ENCODE results near the gene DNAJC28. TPM values are rescaled to one million over a fixed set of nuclear protein-coding genes. Genes with fewer than 3 reads are reported as not detected.

Gene DNAJC28
- total and polyA plus RNA-seq, 9 of the 15 experiments (the other 6 are each of a cell fraction or from before 2014, with no cell fraction given) = 0.68 to 2.5 (median 1.1) TPM

- peaks cover 7 to 16% of the 10 kb centered on the region in 2 experiments; a peak in 3 of 5 replicates for H3K4me1 ChIP-seq (replicated peaks in 1 of 2; ENCODE audit: control insufficient read depth in 2 of 2, insufficient read depth in 2 of 2, low read length in 2 of 2)
- H3K9me1 ChIP-seq (ENCODE audit: control insufficient read depth, insufficient read depth, low read length) = no peaks in the 10 kb centered on the region
- H4K20me1 ChIP-seq (replicated peaks; ENCODE audit: control insufficient read depth, insufficient read depth, low read length) = no peaks in the 10 kb centered on the region
- H3K9ac ChIP-seq (ENCODE audit: insufficient read depth in 1 of 2, low read depth in 2 of 2, low read length in 2 of 2) = peak overlapping the region in 1 of 2 experiments; percentile 45; a peak in 1 of 4 replicates
- ChIA-PET CTCF (ENCODE audit: low intra/inter-chr PET ratio) (no interaction called here), POLR2A (interaction anchor here (0.7 to 3.2 kb wide), 6 partner anchors 9 to 62 kb away, joined by 3 to 54 read pairs (median 4); partner anchors contain the start of genes DNAJC28 and SON)
- no peaks in the 10 kb centered on the region for H3K9me3 ChIP-seq (replicated peaks; ENCODE audit: control insufficient read depth, insufficient read depth, low read depth, low read length)
- DNase-seq (ENCODE audit: extremely low read depth in 1 of 4, low spot score in 3 of 4) (no peak), ATAC-seq (no peak), FAIRE-seq (no peak)
- no peaks in the 10 kb centered on the region for H3K27me3 ChIP-seq (ENCODE audit: control insufficient read depth in 2 of 2, insufficient read depth in 2 of 2, low read length in 2 of 2)
- WGBS (ENCODE audit: insufficient coverage, low coverage, missing lambda C conversion rate) = 62% methylated on average over 9 of the region's 9 CpGs
- in situ Hi-C loops (cut with MboI) (no loop called here), intact Hi-C loops (cut with micrococcal nuclease) (no loop called here)
- peaks cover 4% of the 10 kb centered on the region; the same call in 1 of the 3 replicates for H3K36me3 ChIP-seq (ENCODE audit: control insufficient read depth, insufficient read depth, low read length)
- no peak overlapping the region for H2AFZ ChIP-seq (ENCODE audit: low read depth, low read length)
- TF ChIP-seq GATAD2B (IDR thresholded peaks at IDR 0.05; ENCODE audit: borderline replicate concordance) (no peak), NONO (IDR thresholded peaks at IDR 0.05; ENCODE audit: low read depth in 2 of 2, low read length in 1 of 2) (no peak), ATF4 (CRISPR knock-in tag; IDR thresholded peaks at IDR 0.05) (no peak), ZNF134 (CRISPR knock-in tag; conservative IDR thresholded peaks at IDR 0.05) (no peak), MTA2 (IDR thresholded peaks at IDR 0.05; ENCODE audit: low read depth) (no peak), SRSF3 (IDR thresholded peaks at IDR 0.05; ENCODE audit: insufficient read depth, low read length) (no peak), ZNF436 (CRISPR knock-in tag; IDR thresholded peaks at IDR 0.05) (no peak), FIP1L1 (IDR thresholded peaks at IDR 0.05; ENCODE audit: low read depth, low read length, poor library complexity, severe bottlenecking) (no peak), TARDBP (IDR thresholded peaks at IDR 0.05) (no peak), ZNF274 (IDR thresholded peaks at IDR 0.05; ENCODE audit: borderline replicate concordance, low read depth, low read length) (no peak), SMC3 (conservative IDR thresholded peaks at IDR 0.05; ENCODE audit: insufficient read depth, low read depth, low read length) (no peak), BRCA1 (IDR thresholded peaks at IDR 0.05) (no peak), BRCA1 (CRISPR knock-in tag; IDR thresholded peaks at IDR 0.05) (no peak)
- TF ChIP-seq, protein P1, sequence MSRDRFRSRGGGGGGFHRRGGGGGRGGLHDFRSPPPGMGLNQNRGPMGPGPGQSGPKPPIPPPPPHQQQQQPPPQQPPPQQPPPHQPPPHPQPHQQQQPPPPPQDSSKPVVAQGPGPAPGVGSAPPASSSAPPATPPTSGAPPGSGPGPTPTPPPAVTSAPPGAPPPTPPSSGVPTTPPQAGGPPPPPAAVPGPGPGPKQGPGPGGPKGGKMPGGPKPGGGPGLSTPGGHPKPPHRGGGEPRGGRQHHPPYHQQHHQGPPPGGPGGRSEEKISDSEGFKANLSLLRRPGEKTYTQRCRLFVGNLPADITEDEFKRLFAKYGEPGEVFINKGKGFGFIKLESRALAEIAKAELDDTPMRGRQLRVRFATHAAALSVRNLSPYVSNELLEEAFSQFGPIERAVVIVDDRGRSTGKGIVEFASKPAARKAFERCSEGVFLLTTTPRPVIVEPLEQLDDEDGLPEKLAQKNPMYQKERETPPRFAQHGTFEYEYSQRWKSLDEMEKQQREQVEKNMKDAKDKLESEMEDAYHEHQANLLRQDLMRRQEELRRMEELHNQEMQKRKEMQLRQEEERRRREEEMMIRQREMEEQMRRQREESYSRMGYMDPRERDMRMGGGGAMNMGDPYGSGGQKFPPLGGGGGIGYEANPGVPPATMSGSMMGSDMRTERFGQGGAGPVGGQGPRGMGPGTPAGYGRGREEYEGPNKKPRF (IDR thresholded peaks at IDR 0.05; ENCODE audit: low read depth, low read length) = no peak
- no TSS peak for BruUV-seq (replicated peaks)
- no peak overlapping the region for H3K27ac ChIP-seq (ENCODE audit: extremely low read depth, low read depth, low read length)
- H3K79me2 ChIP-seq (ENCODE audit: control insufficient read depth, insufficient read depth, low read length) = peaks cover 27% of the 10 kb centered on the region
- H3K4me3 ChIP-seq = no peak overlapping the region
- no peak overlapping the region for H3K4me2 ChIP-seq (ENCODE audit: insufficient read depth, low read length)
These were observed 10.1 kb downstream of the DNAJC28 start for GRCh38 chr21:33481314-33481943.

All from K562 (cell line).